GM23338 (cell line): ENCODE data around the gene HPF1. TPM values are rescaled to one million over a fixed set of nuclear protein-coding genes. Genes with fewer than 3 reads are reported as not detected.
A peak's percentile ranks its signal among the peaks of the same experiment; 100 is the strongest.

Source experiments
- ATAC-seq: fragments of 200-7000 bp; cut with Tn5 transposase; 3 replicates; pipeline ENCODE4 v1.9.1; 2020
- DNase-seq: peaks from one replicate; pipeline ENCODE4 v3.0.0-alpha.2; 2015; ENCODE audit warnings: low spot score
- H2AFZ ChIP-seq: fragments of 200-600 bp; sonication (generic); 2 replicates; pipeline ENCODE4 v1.8.0; 2016; ENCODE audit warnings: antibody characterized with exemption, mild to moderate bottlenecking, moderate library complexity
- H3F3A ChIP-seq: fragments of 200-600 bp; sonication (generic); replicated peaks from 2 replicates; pipeline ENCODE4 v1.8.0; 2017; ENCODE audit warnings: antibody characterized with exemption, mixed run types, low read depth
- H3K27ac ChIP-seq: fragments of 200-600 bp; sonication (generic); 2 replicates; pipeline ENCODE4 v1.6.1; 2016; ENCODE audit warnings: low read depth
- H3K27me3 ChIP-seq: fragments of 200-600 bp; sonication (generic); 2 replicates; pipeline ENCODE4 v1.8.0; 2016; ENCODE audit warnings: mild to moderate bottlenecking, mixed run types, moderate library complexity; ENCODE audit not compliant: insufficient read depth
- H3K36me3 ChIP-seq: fragments of 200-600 bp; sonication (generic); 2 replicates; pipeline ENCODE4 v1.8.0; 2016; ENCODE audit warnings: mild to moderate bottlenecking; ENCODE audit not compliant: insufficient read depth
- H3K4me1 ChIP-seq: fragments of 200-600 bp; sonication (generic); 2 replicates; pipeline ENCODE4 v1.8.0; 2016; ENCODE audit warnings: mild to moderate bottlenecking, moderate library complexity; ENCODE audit not compliant: insufficient read depth
- H3K4me2 ChIP-seq: fragments of 200-600 bp; sonication (generic); 2 replicates; pipeline ENCODE4 v1.7.1; 2017; ENCODE audit warnings: mixed run types
- H3K4me3 ChIP-seq: fragments of 200-600 bp; sonication (generic); 2 replicates; pipeline ENCODE4 v1.6.1; 2016; ENCODE audit warnings: mixed run types
- H3K79me2 ChIP-seq: fragments of 200-600 bp; sonication (generic); replicated peaks from 2 replicates; pipeline ENCODE4 v1.8.0; 2017; ENCODE audit warnings: mild to moderate bottlenecking; ENCODE audit not compliant: insufficient read depth
- H3K9me2 ChIP-seq: fragments of 200-600 bp; sonication (generic); 2 replicates; pipeline ENCODE4 v1.8.0; 2017; ENCODE audit not compliant: insufficient read depth
- H4K20me1 ChIP-seq: fragments of 200-600 bp; sonication (generic); replicated peaks from 2 replicates; pipeline ENCODE4 v1.8.0; 2017; ENCODE audit warnings: mild to moderate bottlenecking; ENCODE audit not compliant: insufficient read depth
- H3K27ac Mint-ChIP-seq: 2 replicates; pipeline ENCODE4 v1.8.0; 2020; ENCODE audit warnings: inconsistent platforms, mild to moderate bottlenecking, moderate library complexity, mixed read lengths
- H3K27me3 Mint-ChIP-seq: 3 replicates; pipeline ENCODE4 v1.8.0; 2022; ENCODE audit warnings: low read depth, mild to moderate bottlenecking, moderate library complexity, mixed read lengths, inconsistent platforms; ENCODE audit not compliant: insufficient read depth, poor library complexity
- H3K36me3 Mint-ChIP-seq: 3 replicates; pipeline ENCODE4 v1.8.0; 2021; ENCODE audit warnings: low read depth, mild to moderate bottlenecking, inconsistent platforms, moderate library complexity, mixed read lengths
- H3K4me1 Mint-ChIP-seq: 3 replicates; pipeline ENCODE4 v1.8.0; 2020; ENCODE audit warnings: mild to moderate bottlenecking, inconsistent platforms, mixed read lengths
- H3K4me3 Mint-ChIP-seq: 3 replicates; pipeline ENCODE4 v1.8.0; 2021; ENCODE audit warnings: moderate library complexity, mild to moderate bottlenecking, inconsistent platforms, mixed read lengths
- H3K9me3 Mint-ChIP-seq: 3 replicates; pipeline ENCODE4 v1.8.0; 2020; ENCODE audit warnings: moderate library complexity, mild to moderate bottlenecking, inconsistent platforms, mixed read lengths
- CTCF ChIP-seq, 2 experiments: fragments of 200-600 bp in 1 of 2; sonication (generic) in 1 of 2; conservative IDR thresholded peaks; 2 replicates each; pipeline versions ENCODE4 v1.5.1 to v1.6.1; 2016 to 2017; ENCODE audit warnings: antibody characterized with exemption in 2 of 2, low read depth in 2 of 2, mild to moderate bottlenecking in 2 of 2, moderate library complexity in 1 of 2
- ETS1 ChIP-seq: IDR thresholded peaks from 2 replicates; pipeline ENCODE4 v1.6.1; 2016; ENCODE audit warnings: antibody characterized with exemption
- EZH2 ChIP-seq: fragments of 200-600 bp; sonication (generic); IDR thresholded peaks from one replicate; pipeline ENCODE4 v1.8.0; 2017; ENCODE audit warnings: antibody characterized with exemption, mild to moderate bottlenecking, low read depth; ENCODE audit not compliant: unreplicated experiment
- JUNB ChIP-seq: IDR thresholded peaks from one replicate; pipeline ENCODE4 v1.6.1; 2016; ENCODE audit warnings: antibody characterized with exemption; ENCODE audit not compliant: unreplicated experiment
- NANOG ChIP-seq: IDR thresholded peaks from 2 replicates; pipeline ENCODE4 v1.6.1; 2016; ENCODE audit warnings: antibody characterized with exemption, borderline replicate concordance
- POLR2AphosphoS5 ChIP-seq: IDR thresholded peaks from 2 replicates; pipeline ENCODE4 v1.6.1; 2016; ENCODE audit warnings: antibody characterized with exemption, low read depth
- REST ChIP-seq: IDR thresholded peaks from one replicate; pipeline ENCODE4 v1.6.1; 2018; ENCODE audit warnings: antibody characterized with exemption; ENCODE audit not compliant: unreplicated experiment
- STAT1 ChIP-seq: IDR thresholded peaks from one replicate; pipeline ENCODE4 v1.6.1; 2016; ENCODE audit warnings: antibody characterized with exemption; ENCODE audit not compliant: unreplicated experiment
- ZNF114 ChIP-seq: fragments of 250-450 bp; sonication (Bioruptor Pico); IDR thresholded peaks from 2 replicates; pipeline ENCODE4 v1.5.0; 2020; ENCODE audit warnings: mild to moderate bottlenecking, moderate library complexity
- ZNF462 ChIP-seq: fragments of 250-450 bp; sonication (Bioruptor Pico); IDR thresholded peaks from 2 replicates; pipeline ENCODE4 v1.5.0; 2020; ENCODE audit warnings: mild to moderate bottlenecking, moderate library complexity
- polyA plus RNA-seq: library from polyadenylated mRNA; unstranded; fragments of >200 nt; fragmentation: Nextera tagmentation; extraction: Ambion mirVana; gene quantifications from 2 replicates; pipeline ENCODE4 v1.2.1, GENCODE V29; 2016
- total RNA-seq: library from RNA; depleted of rRNA; stranded (reverse); fragments of >200 nt; shearing (Covaris generic); gene quantifications from 2 replicates; pipeline ENCODE4 v1.2.3, GENCODE V29; 2014

The HPF1 gene
- total and polyA plus RNA-seq, 2 experiments from 2014 or later: 57.6 to 128 TPM

- no peak for TF ChIP-seq ZNF462 (CRISPR knock-in tag)
- TF ChIP-seq NANOG: no peak
- TF ChIP-seq STAT1: no peak
- TF ChIP-seq POLR2AphosphoS5: no peak
- TF ChIP-seq ETS1: no peak
- TF ChIP-seq ZNF114 (CRISPR knock-in tag): no peak
Measured at GRCh38 chr4:169795585-169795984, 37.8 kb upstream of the HPF1 start (continued).

- H3K4me1 ChIP-seq: peaks cover 3% of the 10 kb centered on the region; the same call in 1 of the 2 replicates
- peak; percentile 73 for DNase-seq
- H3K27ac ChIP-seq: no peak overlapping the region
- no peaks in the 10 kb centered on the region for H3K9me3 Mint-ChIP-seq
- no peak overlapping the region for H3K27ac Mint-ChIP-seq
- peak overlapping the region; percentile 46 for H3K4me3 ChIP-seq
- 0 out of 2 replicates have a peak, but pooled peaks cover 4% of the 10 kb centered on the region for H3F3A ChIP-seq
- peak overlapping the region; percentile 54; the same call in 2 of the 3 replicates for H3K4me3 Mint-ChIP-seq
- peaks cover 11% of the 10 kb centered on the region for H3K27me3 ChIP-seq
- peak; percentile 97 for ATAC-seq
- H3K4me1 Mint-ChIP-seq: peaks cover 9% of the 10 kb centered on the region; the same call in 2 of the 3 replicates
- peak overlapping the region; percentile 99 for H2AFZ ChIP-seq
- H3K27me3 Mint-ChIP-seq: peaks cover 4% of the 10 kb centered on the region
- peak overlapping the region; percentile 74 for H3K4me2 ChIP-seq
- no peaks in the 10 kb centered on the region for H3K36me3 Mint-ChIP-seq
- no peaks in the 10 kb centered on the region for H4K20me1 ChIP-seq
- no peaks in the 10 kb centered on the region for H3K9me2 ChIP-seq
- no peaks in the 10 kb centered on the region for H3K36me3 ChIP-seq
- no peaks in the 10 kb centered on the region for H3K79me2 ChIP-seq
- TF ChIP-seq STAT1: no peak
- TF ChIP-seq REST: no peak
- TF ChIP-seq ETS1: no peak
- TF ChIP-seq EZH2: no peak
- peak; percentile 31 to 55 for TF ChIP-seq CTCF (conservative IDR thresholded peaks at IDR 0.05; ENCODE audit: low read depth in 2 of 2)
- no peak for TF ChIP-seq JUNB
- no peak for TF ChIP-seq POLR2AphosphoS5
Measured at GRCh38 chr4:169791527-169792156, 33.9 kb upstream of the HPF1 start.
